Body of pancreas (tissue), 4 donors: ENCODE measurements around the gene TNS3. TPM values are rescaled to one million over a fixed set of nuclear protein-coding genes. Genes with fewer than 3 reads are reported as not detected.

Experiments
- ATAC-seq: fragments of 150-250 bp; one replicate; pipeline ENCODE4 v1.9.1; 2016
- DNase-seq, 4 donors: peaks; one replicate each; pipeline ENCODE4 v3.0.0-alpha.2; 2019
- H3K27ac ChIP-seq, 4 donors: fragments of 200-600 bp; sonication (generic); 1 replicate in 3 of 4; 2 replicates in 1 of 4; pipeline versions ENCODE4 v1.5.1 to v1.6.1; 2016 to 2019; ENCODE audit warnings: mild to moderate bottlenecking in 1 of 4, mixed read lengths in 1 of 4, moderate library complexity in 1 of 4
- H3K27me3 ChIP-seq, 2 donors: fragments of 200-600 bp; sonication (generic); one replicate each; pipeline ENCODE4 v1.6.0; 2016; ENCODE audit warnings: mild to moderate bottlenecking in 1 of 2
- H3K36me3 ChIP-seq, 2 donors: fragments of 200-600 bp; sonication (generic); replicated peaks in 1 of 2; 2 replicates each; pipeline ENCODE4 v1.5.1; 2016; ENCODE audit warnings: low read depth in 2 of 2; ENCODE audit not compliant: insufficient read depth in 1 of 2
- H3K4me1 ChIP-seq: fragments of 200-600 bp; sonication (generic); one replicate; pipeline ENCODE4 v1.6.0; 2016
- H3K4me3 ChIP-seq, 2 donors: fragments of 200-600 bp; sonication (generic); 1 replicate in 1 of 2; 2 replicates in 1 of 2; pipeline ENCODE4 v1.5.1; 2016 to 2019
- H3K9me3 ChIP-seq, 3 donors: fragments of 200-600 bp; sonication (generic); 1 replicate in 2 of 3; 2 replicates in 1 of 3; pipeline ENCODE4 v1.5.1; 2016
- CTCF ChIP-seq, 7 experiments: fragments of 450-650 bp in 4 of 7; fragments of 200-600 bp in 3 of 7; sonication (generic) in 3 of 7; IDR thresholded peaks; one replicate each; pipeline ENCODE4 v1.5.1; 2016 to 2019; ENCODE audit warnings: antibody characterized with exemption in 7 of 7
- POLR2A ChIP-seq, 3 donors: fragments of 450-650 bp; IDR thresholded peaks; one replicate each; pipeline ENCODE4 v1.6.1; 2016; ENCODE audit warnings: antibody characterized with exemption in 3 of 3, mild to moderate bottlenecking in 2 of 3
- WGBS, 2 donors: methylation state at CpG; one replicate each; pipeline ENCODE4 v1.1.5; 2017; 5-methylcytosine and 5-hydroxymethylcytosine counted together
- intact Hi-C: fragments of 100-400 bp; cut with DNase I; formaldehyde crosslinking; loops from one replicate; pipeline ENCODE4 v1.15.1; 2023
- total RNA-seq, 2 donors: library from RNA; depleted of rRNA; stranded (reverse); fragments of >200 nt; gene quantifications; one replicate each; pipeline ENCODE4 v1.1.0, GENCODE V29; 2016

Gene TNS3
- total RNA-seq, 2 donors from 2014 or later, result 100 to 265 TPM

GRCh38 chr7:47478926-47479711 is 102.8 kb downstream of the TNS3 start:
- no peaks in the 10 kb centered on the region for H3K27me3 ChIP-seq
- H3K36me3 ChIP-seq, result no peaks in the 10 kb centered on the region
- intact Hi-C loops, result loop anchor here (10.0 kb wide), 1 partner anchor 96 kb away; no protein-coding TSS in a partner anchor
- DNase-seq (no peak), ATAC-seq (no peak)
- H3K27ac ChIP-seq, result peak overlapping the region; percentile 59 to 89 (median 80)
- no peaks in the 10 kb centered on the region for H3K9me3 ChIP-seq
- H3K4me3 ChIP-seq, result no peak overlapping the region
- H3K4me1 ChIP-seq, result peaks cover 98% of the 10 kb centered on the region
- WGBS, 2 donors, result 54 to 80% methylated on average over 7 to 17 of the region's 17 CpGs
- no peak for TF ChIP-seq POLR2A (IDR thresholded peaks at IDR 0.05)

GRCh38 chr7:47478017-47478344 is 103.9 kb downstream of the TNS3 start:
- intact Hi-C loops, result loop anchor here (10.0 kb wide), 1 partner anchor 97 kb away; no protein-coding TSS in a partner anchor
- 8 to 11% methylated on average over 3 to 6 of the region's 6 CpGs for WGBS, 2 donors
- H3K4me3 ChIP-seq, result no peak overlapping the region

GRCh38 chr7:47477191-47478016 is 104.5 kb downstream of the TNS3 start:
- Histone ChIP-seq H3K27me3 (no peaks in the 10 kb centered on the region), H3K36me3 (no peaks in the 10 kb centered on the region), H3K27ac (peak overlapping the region; percentile 59 to 97 (median 89)), H3K4me1 (peaks cover 98% of the 10 kb centered on the region), H3K9me3 (no peaks in the 10 kb centered on the region), H3K4me3 (no peak overlapping the region)
- ATAC-seq, result no peak
- WGBS, 2 donors, result 37 to 42% methylated on average over 7 to 8 of the region's 8 CpGs
- no peak for DNase-seq
- intact Hi-C loops, result loop anchor here (10.0 kb wide), 1 partner anchor 97 kb away; no protein-coding TSS in a partner anchor
- no peak for TF ChIP-seq CTCF (IDR thresholded peaks at IDR 0.05)
- no peak for TF ChIP-seq POLR2A (IDR thresholded peaks at IDR 0.05)

More at GRCh38 chr7:47478017-47478344, 103.9 kb downstream of the TNS3 start:
- Histone ChIP-seq H3K9me3 (no peaks in the 10 kb centered on the region), H3K4me1 (peaks cover 98% of the 10 kb centered on the region), H3K27me3 (no peaks in the 10 kb centered on the region), H3K27ac (peak overlapping the region; percentile 59 to 97 (median 89)), H3K36me3 (no peaks in the 10 kb centered on the region)
- peak in 3 of 4 donors; percentile 59 to 66 (median 60) for DNase-seq
- TF ChIP-seq CTCF (IDR thresholded peaks at IDR 0.05) (no peak), POLR2A (IDR thresholded peaks at IDR 0.05) (no peak)
- no peak for ATAC-seq

- WGBS, 2 donors, result 63% methylated on average over 5 to 7 of the region's 7 CpGs
- intact Hi-C loops, result loop anchor here (10.0 kb wide), 1 partner anchor 99 kb away; no protein-coding TSS in a partner anchor
- Histone ChIP-seq H3K9me3 (no peaks in the 10 kb centered on the region), H3K36me3 (no peaks in the 10 kb centered on the region), H3K4me1 (peaks cover 98% of the 10 kb centered on the region), H3K27me3 (no peaks in the 10 kb centered on the region), H3K27ac (peak overlapping the region; percentile 89 to 97 (median 90)), H3K4me3 (no peak overlapping the region)
- DNase-seq (no peak), ATAC-seq (no peak)
- TF ChIP-seq POLR2A (IDR thresholded peaks at IDR 0.05) (no peak), CTCF (IDR thresholded peaks at IDR 0.05) (no peak)
These were observed 106.1 kb downstream of the TNS3 start for GRCh38 chr7:47475880-47476227.
